Activated CD4-positive, alpha-beta T cell treated with anti-CD3 and anti-CD28 coated beads for 36 hours (primary cell): ENCODE measurements around the gene SLC9A9. TPM values are rescaled to one million over a fixed set of nuclear protein-coding genes. Genes with fewer than 3 reads are reported as not detected.
"Not testable (repeated sequence)": the region's sequence is repeated elsewhere in the genome, so short reads cannot be mapped to it uniquely, and the experiment has no call there.

Experiments used
- ATAC-seq: fragments of 200-7000 bp; cut with Tn5 transposase; one replicate; pipeline ENCODE4 v1.10.0; 2021; ENCODE audit warnings: mild to moderate bottlenecking, moderate library complexity
- CTCF ChIA-PET: fragments of 350-600 bp; sonication (Branson Sonifier 250); formaldehyde crosslinking; loops from one replicate; lab custom pipeline; 2021; ENCODE audit warnings: antibody characterized with exemption; lab: Charles Lee
- POLR2A ChIA-PET: fragments of 350-600 bp; sonication (Branson Sonifier 250); formaldehyde crosslinking; loops from one replicate; lab custom pipeline; 2021; ENCODE audit warnings: antibody characterized with exemption, inconsistent platforms; lab: Charles Lee
- DNase-seq: peaks from one replicate; pipeline ENCODE4 v3.0.0-alpha.2; 2020
- H3K27ac Mint-ChIP-seq: one replicate; pipeline ENCODE4 v1.8.0; 2021; ENCODE audit warnings: mixed read lengths
- H3K27me3 Mint-ChIP-seq: one replicate; pipeline ENCODE4 v1.8.0; 2021; ENCODE audit warnings: mixed read lengths
- H3K36me3 Mint-ChIP-seq: one replicate; pipeline ENCODE4 v1.8.0; 2021; ENCODE audit warnings: low read depth, mixed read lengths
- H3K4me1 Mint-ChIP-seq: one replicate; pipeline ENCODE4 v1.8.0; 2021; ENCODE audit warnings: mixed read lengths
- H3K4me3 Mint-ChIP-seq: one replicate; pipeline ENCODE4 v1.8.0; 2021; ENCODE audit warnings: mild to moderate bottlenecking, moderate library complexity, mixed read lengths
- H3K9me3 Mint-ChIP-seq: one replicate; pipeline ENCODE4 v1.8.0; 2021; ENCODE audit warnings: low read depth, mixed read lengths
- intact Hi-C, 2 experiments: fragments of 100-400 bp; cut with DNase I in 1 of 2; cut with micrococcal nuclease in 1 of 2; formaldehyde crosslinking; loops; one replicate each; pipeline versions ENCODE4 v1.14.2 to v1.15.1; 2022 to 2024; cut with DNase I, micrococcal nuclease
- total RNA-seq, 2 experiments: library from RNA; stranded (reverse); gene quantifications; one replicate each; pipeline ENCODE4 v1.2.3, GENCODE V29; 2021

Gene SLC9A9
- total RNA-seq, 2 experiments from 2014 or later = 1.4 to 1.6 TPM

- ATAC-seq = no peak
- H3K36me3 Mint-ChIP-seq = peaks cover 2% of the 10 kb centered on the region
- no peaks in the 10 kb centered on the region for H3K27me3 Mint-ChIP-seq
- H3K27ac Mint-ChIP-seq = no peak overlapping the region
- DNase-seq = no peak
- peaks cover 32% of the 10 kb centered on the region for H3K4me1 Mint-ChIP-seq
- ChIA-PET CTCF (interaction anchor here (0.6 to 1.2 kb wide), 3 partner anchors 7 to 233 kb away, joined by 3 to 6 read pairs (median 3); no protein-coding TSS in a partner anchor), POLR2A (interaction anchor here (0.7 kb wide), 1 partner anchor 252 kb away, joined by 3 read pairs; no protein-coding TSS in a partner anchor)
- intact Hi-C loops = loop anchor here in 1 of 2 experiments (5.0 to 10.0 kb wide), 4 partner anchors 96 to 377 kb away; no protein-coding TSS in a partner anchor
- H3K4me3 Mint-ChIP-seq = no peak overlapping the region
- H3K9me3 Mint-ChIP-seq = no peaks in the 10 kb centered on the region
Observed at GRCh38 chr3:143441516-143442171, 406.6 kb downstream of the SLC9A9 start.

GRCh38 chr3:143439817-143440216, 408.5 kb downstream of the SLC9A9 start:
- no peak overlapping the region for H3K4me3 Mint-ChIP-seq
- no peaks in the 10 kb centered on the region for H3K9me3 Mint-ChIP-seq
- intact Hi-C loops = loop anchor here in 1 of 2 experiments (5.0 to 10.0 kb wide), 6 partner anchors 97 to 375 kb away; no protein-coding TSS in a partner anchor
- no peak for ATAC-seq
- H3K27me3 Mint-ChIP-seq = no peaks in the 10 kb centered on the region
- peaks cover 2% of the 10 kb centered on the region for H3K36me3 Mint-ChIP-seq
- no peak for DNase-seq
- H3K4me1 Mint-ChIP-seq = peaks cover 22% of the 10 kb centered on the region
- ChIA-PET POLR2A (no interaction called here), CTCF (no interaction called here)
- H3K27ac Mint-ChIP-seq = no peak overlapping the region

DNA sequence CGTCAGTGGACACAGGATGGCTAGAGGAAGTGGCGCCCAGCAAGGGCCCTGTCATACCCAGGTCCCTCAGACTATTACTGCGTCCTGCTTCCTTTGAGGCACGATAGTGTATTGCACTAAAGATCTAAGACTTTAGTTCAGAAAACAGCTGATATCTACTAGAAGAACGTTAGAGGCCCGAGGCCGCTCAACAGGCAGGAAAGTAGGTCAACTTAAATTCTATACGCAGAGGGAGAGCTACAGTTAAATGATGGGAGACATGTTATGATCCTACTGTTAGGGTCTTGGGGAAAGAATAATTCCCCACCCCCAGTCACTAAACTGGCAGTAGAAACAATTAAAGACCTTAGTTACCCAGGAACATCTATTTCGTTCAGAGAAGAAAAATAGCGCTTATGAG, 410.9 kb downstream of the SLC9A9 start:
- no peak overlapping the region for H3K27ac Mint-ChIP-seq
- no peak for DNase-seq
- no peaks in the 10 kb centered on the region for H3K36me3 Mint-ChIP-seq
- H3K4me1 Mint-ChIP-seq = no peaks in the 10 kb centered on the region
- ChIA-PET POLR2A (no interaction called here), CTCF (interaction anchor here (0.7 to 1.6 kb wide), 2 partner anchors 172 to 257 kb away, joined by 3 read pairs; no protein-coding TSS in a partner anchor)
- no peak for ATAC-seq
- no peaks in the 10 kb centered on the region for H3K27me3 Mint-ChIP-seq
- H3K4me3 Mint-ChIP-seq = no peak overlapping the region
- intact Hi-C loops = loop anchor here in 1 of 2 experiments (10.0 kb wide), 2 partner anchors 207 to 237 kb away; no protein-coding TSS in a partner anchor
- H3K9me3 Mint-ChIP-seq = no peaks in the 10 kb centered on the region

- intact Hi-C loops = loop anchor here in 1 of 2 experiments (10.0 kb wide), 2 partner anchors 208 to 238 kb away; no protein-coding TSS in a partner anchor
- no peaks in the 10 kb centered on the region for H3K36me3 Mint-ChIP-seq
Observed at GRCh38 chr3:143436231-143436930, 411.9 kb downstream of the SLC9A9 start.

GRCh38 chr3:143433787-143434378, 414.4 kb downstream of the SLC9A9 start:
- no peaks in the 10 kb centered on the region for H3K9me3 Mint-ChIP-seq
- H3K4me1 Mint-ChIP-seq = no peaks in the 10 kb centered on the region
- no peaks in the 10 kb centered on the region for H3K27me3 Mint-ChIP-seq
- CTCF ChIA-PET = interaction anchor here (0.7 to 2.8 kb wide), 18 partner anchors 9 to 302 kb away, joined by 3 to 9 read pairs (median 3); no protein-coding TSS in a partner anchor
- H3K4me3 Mint-ChIP-seq = no peak overlapping the region
- peak; percentile 53 for ATAC-seq
- DNase-seq = peak; percentile 63
- H3K27ac Mint-ChIP-seq = no peak overlapping the region
- intact Hi-C loops = loop anchor here (1.0 to 10.0 kb wide), 4 partner anchors 210 to 241 kb away; no protein-coding TSS in a partner anchor
- H3K36me3 Mint-ChIP-seq = no peaks in the 10 kb centered on the region
- POLR2A ChIA-PET = no interaction called here

More at GRCh38 chr3:143436231-143436930, 411.9 kb downstream of the SLC9A9 start:
- Mint-ChIP-seq H3K4me1 (no peaks in the 10 kb centered on the region), H3K27ac (no peak overlapping the region), H3K9me3 (no peaks in the 10 kb centered on the region), H3K4me3 (no peak overlapping the region), H3K27me3 (no peaks in the 10 kb centered on the region)
- POLR2A ChIA-PET = no interaction called here
- CTCF ChIA-PET = interaction anchor here (1.5 to 1.6 kb wide), 2 partner anchors 9 to 173 kb away, joined by 3 read pairs; no protein-coding TSS in a partner anchor
- DNase-seq (no peak), ATAC-seq (no peak)

GRCh38 chr3:143431298-143431697, 417.0 kb downstream of the SLC9A9 start:
- DNase-seq, H3K4me1 Mint-ChIP-seq, H3K4me3 Mint-ChIP-seq, H3K27ac Mint-ChIP-seq, H3K36me3 Mint-ChIP-seq, ATAC-seq, H3K27me3 Mint-ChIP-seq, POLR2A ChIA-PET, H3K9me3 Mint-ChIP-seq: not testable (repeated sequence)
- CTCF ChIA-PET = interaction anchor here (0.7 to 1.3 kb wide), 4 partner anchors 243 to 898 kb away, joined by 3 to 6 read pairs (median 3); no protein-coding TSS in a partner anchor
- intact Hi-C loops = loop anchor here in 1 of 2 experiments (10.0 kb wide), 2 partner anchors 214 to 244 kb away; no protein-coding TSS in a partner anchor

DNA sequence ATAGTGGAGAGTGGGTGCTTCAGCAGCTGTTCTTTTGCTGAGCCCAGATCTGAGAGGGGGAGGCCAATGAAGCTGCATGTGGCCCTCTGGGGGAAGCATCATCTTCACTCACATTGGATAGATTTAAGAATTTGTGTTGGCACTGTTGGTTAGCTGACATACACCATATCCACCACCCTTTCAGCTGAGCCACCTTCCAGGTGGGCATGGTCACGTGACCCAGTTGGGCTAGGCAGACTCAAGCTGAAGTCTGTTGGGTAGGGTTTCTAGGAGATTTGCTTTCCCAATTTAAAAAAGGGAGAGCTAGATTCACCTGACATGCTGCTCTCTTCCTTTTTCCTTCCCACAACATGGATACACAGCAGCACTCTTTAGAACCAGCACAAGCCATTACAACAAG, 417.7 kb downstream of the SLC9A9 start:
- ChIA-PET POLR2A (no interaction called here), CTCF (no interaction called here)
- H3K27me3 Mint-ChIP-seq = no peaks in the 10 kb centered on the region
- H3K4me3 Mint-ChIP-seq = no peak overlapping the region
- no peaks in the 10 kb centered on the region for H3K36me3 Mint-ChIP-seq
- DNase-seq (no peak), ATAC-seq (no peak)
- H3K4me1 Mint-ChIP-seq = no peaks in the 10 kb centered on the region
- no peak overlapping the region for H3K27ac Mint-ChIP-seq
- H3K9me3 Mint-ChIP-seq = no peaks in the 10 kb centered on the region
- intact Hi-C loops = loop anchor here in 1 of 2 experiments (10.0 kb wide), 2 partner anchors 214 to 244 kb away; no protein-coding TSS in a partner anchor

- no peaks in the 10 kb centered on the region for H3K9me3 Mint-ChIP-seq
- no peaks in the 10 kb centered on the region for H3K36me3 Mint-ChIP-seq
- peaks cover under 1% of the 10 kb centered on the region for H3K4me1 Mint-ChIP-seq
- CTCF ChIA-PET = no interaction called here
- ATAC-seq = no peak
- no peak overlapping the region for H3K27ac Mint-ChIP-seq
- H3K4me3 Mint-ChIP-seq = no peak overlapping the region
- DNase-seq = no peak
- POLR2A ChIA-PET = no interaction called here
- intact Hi-C loops = loop anchor here in 1 of 2 experiments (10.0 kb wide), 2 partner anchors 215 to 245 kb away; no protein-coding TSS in a partner anchor
- H3K27me3 Mint-ChIP-seq = no peaks in the 10 kb centered on the region
Observed at GRCh38 chr3:143429628-143430514, 418.4 kb downstream of the SLC9A9 start.

GRCh38 chr3:143428294-143428693, 420.0 kb downstream of the SLC9A9 start:
- ATAC-seq (no peak), DNase-seq (no peak)
- CTCF ChIA-PET = no interaction called here
- no peak overlapping the region for H3K4me3 Mint-ChIP-seq
- H3K4me1 Mint-ChIP-seq = peaks cover 12% of the 10 kb centered on the region
- no peaks in the 10 kb centered on the region for H3K27me3 Mint-ChIP-seq
- POLR2A ChIA-PET = no interaction called here
- H3K36me3 Mint-ChIP-seq = no peaks in the 10 kb centered on the region
- intact Hi-C loops = no loop called here
- no peaks in the 10 kb centered on the region for H3K9me3 Mint-ChIP-seq
- H3K27ac Mint-ChIP-seq = no peak overlapping the region

DNA sequence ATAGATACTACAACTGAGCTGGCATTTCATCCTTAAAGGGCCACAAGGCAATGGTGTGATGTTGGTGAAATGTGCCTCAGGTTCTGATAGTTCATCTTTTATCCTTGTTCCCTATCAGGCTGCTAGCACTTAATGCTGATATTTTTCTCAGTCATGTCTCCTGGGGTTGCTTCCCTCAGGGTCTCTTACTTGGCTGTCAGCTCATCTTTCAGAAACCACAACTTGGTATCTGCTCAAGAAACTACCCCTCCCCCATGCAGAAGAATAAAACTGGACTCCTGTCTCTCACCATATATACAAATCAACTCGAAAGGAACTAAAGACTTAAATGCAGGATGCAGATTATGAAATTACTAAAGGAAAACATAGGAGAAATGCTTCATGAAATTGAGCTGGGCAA, 420.6 kb downstream of the SLC9A9 start:
- H3K27me3 Mint-ChIP-seq = no peaks in the 10 kb centered on the region

More for the DNA sequence above, 420.6 kb downstream of the SLC9A9 start:
- Mint-ChIP-seq H3K4me1 (peaks cover 12% of the 10 kb centered on the region), H3K4me3 (no peak overlapping the region), H3K27ac (no peak overlapping the region), H3K9me3 (no peaks in the 10 kb centered on the region), H3K36me3 (no peaks in the 10 kb centered on the region)
- no peak for ATAC-seq
- CTCF ChIA-PET = no interaction called here
- DNase-seq = no peak
- intact Hi-C loops = no loop called here
- POLR2A ChIA-PET = no interaction called here
